ENCODE data around the gene TRIM44. TPM values are rescaled to one million over a fixed set of nuclear protein-coding genes. Genes with fewer than 3 reads are reported as not detected.

TRIM44 gene
- total RNA-seq, 4 donors from 2014 or later: 6.8 to 32.0 (median 13.5) TPM

- no peak for TF ChIP-seq POLR2A (IDR thresholded peaks at IDR 0.05)
- no peak for TF ChIP-seq CTCF (IDR thresholded peaks at IDR 0.05)
- no peaks in the 10 kb centered on the region for H3K27me3 ChIP-seq
- H3K36me3 ChIP-seq: no peaks in the 10 kb centered on the region
- H3K27ac ChIP-seq: no peak overlapping the region
- intact Hi-C loops (cut with DNase I): no loop called here
- H3K4me3 ChIP-seq: no peak overlapping the region
- no peaks in the 10 kb centered on the region for H3K4me1 ChIP-seq
- WGBS, 2 donors: 59 to 60% methylated on average over 2 to 3 of the region's 3 CpGs
- no peak for DNase-seq
- no peaks in the 10 kb centered on the region for H3K9me3 ChIP-seq
Observed at GRCh38 chr11:35862666-35863065, 200.1 kb downstream of the TRIM44 start.

- no peak for DNase-seq
- 80 to 90% methylated on average over 2 of the region's 2 CpGs for WGBS, 2 donors
- Histone ChIP-seq H3K4me3 (no peak overlapping the region), H3K27ac (no peak overlapping the region), H3K4me1 (no peaks in the 10 kb centered on the region), H3K36me3 (no peaks in the 10 kb centered on the region), H3K9me3 (peaks cover 0 to 10% (median 8%) of the 10 kb centered on the region in 3 donors), H3K27me3 (no peaks in the 10 kb centered on the region)
- TF ChIP-seq POLR2A (IDR thresholded peaks at IDR 0.05): no peak
- intact Hi-C loops (cut with DNase I): no loop called here
Observed at GRCh38 chr11:35864131-35864530, 201.6 kb downstream of the TRIM44 start.

DNA sequence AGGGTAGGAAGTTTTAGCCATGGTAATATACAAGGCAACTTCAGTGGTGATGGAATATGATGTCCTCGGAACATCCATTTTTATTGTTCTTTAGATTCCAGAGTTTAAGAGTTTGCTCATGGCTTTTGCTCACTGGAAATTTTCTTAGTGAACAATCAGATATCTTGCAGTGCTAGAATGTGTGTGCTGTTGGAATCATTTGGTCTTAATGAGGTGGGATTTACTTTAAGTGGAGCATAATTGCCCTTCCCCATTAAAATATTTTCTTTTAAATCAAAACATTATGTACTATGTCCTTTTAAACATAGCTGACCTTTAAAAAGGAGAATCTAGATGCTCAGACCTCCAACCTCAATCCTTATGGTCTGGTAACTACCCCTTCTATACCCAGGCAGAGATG, 204.0 kb downstream of the TRIM44 start:
- no peaks in the 10 kb centered on the region for H3K36me3 ChIP-seq

More for the DNA sequence above, 204.0 kb downstream of the TRIM44 start:
- no peaks in the 10 kb centered on the region for H3K27me3 ChIP-seq
- peaks cover 0 to 10% (median 8%) of the 10 kb centered on the region in 3 donors for H3K9me3 ChIP-seq
- 79 to 100% methylated on average over 1 of the region's 1 CpG for WGBS, 2 donors
- DNase-seq: no peak
- H3K4me3 ChIP-seq: no peak overlapping the region
- no peaks in the 10 kb centered on the region for H3K4me1 ChIP-seq
- H3K27ac ChIP-seq: no peak overlapping the region
- intact Hi-C loops (cut with DNase I): no loop called here
- TF ChIP-seq CTCF (IDR thresholded peaks at IDR 0.05) (no peak), POLR2A (IDR thresholded peaks at IDR 0.05) (no peak)

Other genes starting within 250 kb of the TRIM44 start
- gene SLC1A2, start 243.2 kb upstream of the TRIM44 start, total RNA-seq: under 1 TPM in 3 of 4 donors, not detected in 1; 0.04 to 0.61 (median 0.19) TPM
- 1 to 10 TPM in 3 of 4 donors, under 1 TPM in 1; 0.34 to 9.2 (median 3.8) TPM for gene PAMR1, start 137.2 kb upstream of the TRIM44 start, total RNA-seq
- 10 to 100 TPM in 3 of 4 donors, 1 to 10 TPM in 1; 8.8 to 12.4 (median 11.1) TPM for gene FJX1, start 44.3 kb upstream of the TRIM44 start, total RNA-seq

Data from esophagus squamous epithelium (tissue), 5 donors.